Prostate gland (tissue), 2 donors: ENCODE measurements around the gene STARD4. TPM values are rescaled to one million over a fixed set of nuclear protein-coding genes. Genes with fewer than 3 reads are reported as not detected.

Source experiments
- DNase-seq: peaks from one replicate; pipeline ENCODE4 v3.0.0-alpha.2; 2019; ENCODE audit warnings: low spot score
- H3K27ac ChIP-seq, 2 donors: fragments of 200-600 bp; sonication (generic); 2 replicates each; pipeline ENCODE4 v1.5.1; 2017 to 2019
- H3K27me3 ChIP-seq: fragments of 200-600 bp; sonication (generic); replicated peaks from 2 replicates; pipeline ENCODE4 v1.5.1; 2019; ENCODE audit not compliant: insufficient read depth
- H3K36me3 ChIP-seq, 2 donors: fragments of 200-600 bp; sonication (generic); 1 replicate in 1 of 2; 2 replicates in 1 of 2; pipeline versions ENCODE4 v1.5.1 to v1.8.1; 2017 to 2019
- H3K4me1 ChIP-seq: fragments of 200-600 bp; sonication (generic); replicated peaks from 2 replicates; pipeline ENCODE4 v1.5.1; 2019
- H3K4me3 ChIP-seq, 2 donors: fragments of 200-600 bp; sonication (generic); 2 replicates each; pipeline ENCODE4 v1.5.1; 2017 to 2019
- H3K9me3 ChIP-seq: fragments of 200-600 bp; sonication (generic); 2 replicates; pipeline ENCODE4 v1.5.1; 2017
- CTCF ChIP-seq, 4 experiments: fragments of 200-600 bp in 2 of 4; fragments of 450-650 bp in 2 of 4; sonication (generic) in 2 of 4; IDR thresholded peaks; 1 replicate in 3 of 4; 2 replicates in 1 of 4; pipeline ENCODE4 v1.5.1; 2016 to 2019; ENCODE audit warnings: antibody characterized with exemption in 4 of 4, mild to moderate bottlenecking in 2 of 4, moderate library complexity in 2 of 4
- POLR2A ChIP-seq: fragments of 450-650 bp; IDR thresholded peaks from one replicate; pipeline ENCODE4 v1.6.1; 2016; ENCODE audit warnings: antibody characterized with exemption, mild to moderate bottlenecking
- POLR2AphosphoS5 ChIP-seq: sonication (generic); formaldehyde crosslinking; IDR thresholded peaks from one replicate; pipeline ENCODE4 v1.6.1; 2017; ENCODE audit warnings: antibody characterized with exemption
- WGBS: methylation state at CpG from one replicate; pipeline ENCODE4 v1.1.5; 2018; 5-methylcytosine and 5-hydroxymethylcytosine counted together
- intact Hi-C: fragments of 100-400 bp; cut with DNase I; formaldehyde crosslinking; loops from one replicate; pipeline ENCODE4 v1.14.2; 2022
- total RNA-seq, 2 donors: library from RNA; depleted of rRNA; stranded (reverse); fragments of >200 nt; gene quantifications; one replicate each; pipeline ENCODE4 v1.1.0, GENCODE V29; 2016

Gene STARD4
- total RNA-seq, 2 donors from 2014 or later: 12.1 to 13.4 TPM

DNA sequence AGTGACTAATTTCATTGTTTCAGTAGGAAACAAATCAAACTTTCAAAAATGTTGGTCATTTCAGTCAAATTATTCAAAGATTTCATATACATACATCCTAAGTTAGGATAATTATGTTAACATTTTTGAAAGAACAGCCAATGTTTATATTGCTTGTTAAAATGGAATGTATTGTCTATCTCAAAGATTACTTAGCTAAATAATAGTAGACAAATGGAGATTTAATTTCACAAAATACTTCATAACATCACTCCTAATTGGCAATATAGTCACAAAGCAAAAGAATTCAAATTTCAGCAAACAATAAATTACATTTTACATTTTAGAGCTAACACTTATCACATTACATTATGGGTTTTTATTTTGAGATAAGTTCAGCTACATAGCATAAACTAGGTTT lies 25.4 kb downstream of the STARD4 start:
- Histone ChIP-seq H3K4me1 (no peaks in the 10 kb centered on the region), H3K27me3 (no peaks in the 10 kb centered on the region), H3K9me3 (no peaks in the 10 kb centered on the region), H3K4me3 (no peak overlapping the region), H3K27ac (no peak overlapping the region), H3K36me3 (no peaks in the 10 kb centered on the region)
- no peak for TF ChIP-seq POLR2A
- no peak for TF ChIP-seq CTCF (IDR thresholded peaks at IDR 0.05)
- TF ChIP-seq POLR2AphosphoS5: no peak
- no peak for DNase-seq
- intact Hi-C loops: no loop called here

DNA sequence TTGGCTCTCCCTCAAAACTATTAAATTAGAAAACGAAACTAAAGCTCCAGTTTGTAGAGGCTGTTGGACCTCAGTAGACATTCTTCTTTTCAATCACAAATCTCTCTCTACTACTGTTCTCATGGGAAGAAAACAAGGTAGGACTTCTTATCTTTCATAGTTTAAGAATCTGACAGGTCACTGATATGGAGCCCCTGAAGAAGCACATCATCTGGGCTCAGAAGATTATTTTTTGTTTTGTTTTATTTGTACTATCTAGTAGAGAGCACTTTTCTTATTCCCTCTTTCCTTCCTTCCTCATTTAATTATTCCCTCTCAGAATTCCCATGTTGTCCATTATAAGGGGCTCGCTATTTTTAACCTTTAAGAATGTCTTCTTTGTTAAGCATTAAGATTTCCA lies 26.3 kb downstream of the STARD4 start:
- WGBS: 40% methylated on average over 2 of the region's 2 CpGs
- Histone ChIP-seq H3K36me3 (no peaks in the 10 kb centered on the region), H3K4me1 (no peaks in the 10 kb centered on the region), H3K27me3 (no peaks in the 10 kb centered on the region), H3K27ac (no peak overlapping the region), H3K9me3 (no peaks in the 10 kb centered on the region), H3K4me3 (no peak overlapping the region)
- TF ChIP-seq POLR2A (no peak), POLR2AphosphoS5 (no peak), CTCF (IDR thresholded peaks at IDR 0.05) (no peak)
- no peak for DNase-seq
- intact Hi-C loops: no loop called here

- no peaks in the 10 kb centered on the region for H3K4me1 ChIP-seq
- no peak for TF ChIP-seq CTCF (IDR thresholded peaks at IDR 0.05)
Observed at GRCh38 chr5:111480346-111480745, 32.0 kb downstream of the STARD4 start.

DNA sequence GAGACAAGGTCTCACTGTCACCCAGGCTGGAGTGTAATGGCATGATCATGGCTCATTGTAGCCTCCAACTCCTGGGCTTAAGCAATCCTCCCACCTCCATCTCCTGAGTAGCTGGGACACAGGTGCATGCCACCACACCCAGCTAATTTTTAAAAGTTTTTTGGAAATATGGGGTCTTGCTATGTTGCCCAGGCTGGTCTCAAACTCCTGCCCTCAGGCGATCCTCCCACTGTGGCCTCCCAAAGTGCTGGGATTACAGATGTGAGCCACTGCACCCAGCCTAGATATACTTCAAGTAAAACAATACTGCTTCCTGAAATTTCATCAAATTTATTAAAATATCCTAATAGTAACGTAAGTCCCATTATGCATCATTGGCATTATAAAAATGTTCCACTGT lies 33.4 kb downstream of the STARD4 start:
- H3K4me1 ChIP-seq: no peaks in the 10 kb centered on the region
- H3K27ac ChIP-seq: no peak overlapping the region
- TF ChIP-seq POLR2A (no peak), CTCF (IDR thresholded peaks at IDR 0.05) (no peak), POLR2AphosphoS5 (no peak)
- DNase-seq: no peak
- no peak overlapping the region for H3K4me3 ChIP-seq
- intact Hi-C loops: loop anchor here (5.0 kb wide), 1 partner anchor 322 kb away; no protein-coding TSS in a partner anchor
- H3K36me3 ChIP-seq: no peaks in the 10 kb centered on the region
- no peaks in the 10 kb centered on the region for H3K27me3 ChIP-seq
- 94% methylated on average over 2 of the region's 2 CpGs for WGBS
- no peaks in the 10 kb centered on the region for H3K9me3 ChIP-seq

More at GRCh38 chr5:111480346-111480745, 32.0 kb downstream of the STARD4 start:
- intact Hi-C loops: no loop called here
- Histone ChIP-seq H3K27me3 (no peaks in the 10 kb centered on the region), H3K36me3 (no peaks in the 10 kb centered on the region), H3K9me3 (no peaks in the 10 kb centered on the region), H3K27ac (no peak overlapping the region), H3K4me3 (no peak overlapping the region)
- no peak for DNase-seq
- WGBS: 56% methylated on average over 4 of the region's 4 CpGs

DNA sequence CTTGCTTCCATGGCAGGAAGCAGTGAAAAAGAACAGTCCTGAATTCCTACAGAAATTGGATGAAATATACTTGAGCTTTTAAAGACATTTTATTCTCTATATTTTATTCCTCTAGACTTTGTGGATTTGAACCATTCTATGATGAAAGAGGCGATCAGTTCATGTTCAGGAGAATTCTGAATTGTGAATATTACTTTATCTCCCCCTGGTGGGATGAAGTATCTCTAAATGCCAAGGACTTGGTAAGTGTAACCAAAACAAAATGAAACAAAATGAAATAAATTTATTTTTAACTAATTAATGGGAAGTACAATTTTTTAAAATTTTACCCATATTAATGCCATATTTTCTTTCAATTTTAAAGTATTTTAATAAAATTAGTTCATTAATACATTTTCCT lies 34.1 kb downstream of the STARD4 start:
- DNase-seq: no peak
- no peaks in the 10 kb centered on the region for H3K36me3 ChIP-seq
- H3K27me3 ChIP-seq: no peaks in the 10 kb centered on the region
- no peak overlapping the region for H3K27ac ChIP-seq
- TF ChIP-seq POLR2AphosphoS5 (no peak), CTCF (IDR thresholded peaks at IDR 0.05) (no peak), POLR2A (no peak)
- 82% methylated on average over 1 of the region's 1 CpG for WGBS
- intact Hi-C loops: loop anchor here (5.0 kb wide), 1 partner anchor 321 kb away; no protein-coding TSS in a partner anchor
- H3K4me1 ChIP-seq: no peaks in the 10 kb centered on the region
- H3K4me3 ChIP-seq: no peak overlapping the region
- no peaks in the 10 kb centered on the region for H3K9me3 ChIP-seq
